Retina (tissue), 1 donor: Measurements from ENCODE around the gene NXNL2.

Experiments used
- DNase-seq: peaks from one replicate; pipeline ENCODE4 v3.0.0-alpha.2; 2016

Gene NXNL2

GRCh38 chr9:88580961-88581360 lies 46.0 kb downstream of the NXNL2 start:
- DNase-seq = no peak

DNA sequence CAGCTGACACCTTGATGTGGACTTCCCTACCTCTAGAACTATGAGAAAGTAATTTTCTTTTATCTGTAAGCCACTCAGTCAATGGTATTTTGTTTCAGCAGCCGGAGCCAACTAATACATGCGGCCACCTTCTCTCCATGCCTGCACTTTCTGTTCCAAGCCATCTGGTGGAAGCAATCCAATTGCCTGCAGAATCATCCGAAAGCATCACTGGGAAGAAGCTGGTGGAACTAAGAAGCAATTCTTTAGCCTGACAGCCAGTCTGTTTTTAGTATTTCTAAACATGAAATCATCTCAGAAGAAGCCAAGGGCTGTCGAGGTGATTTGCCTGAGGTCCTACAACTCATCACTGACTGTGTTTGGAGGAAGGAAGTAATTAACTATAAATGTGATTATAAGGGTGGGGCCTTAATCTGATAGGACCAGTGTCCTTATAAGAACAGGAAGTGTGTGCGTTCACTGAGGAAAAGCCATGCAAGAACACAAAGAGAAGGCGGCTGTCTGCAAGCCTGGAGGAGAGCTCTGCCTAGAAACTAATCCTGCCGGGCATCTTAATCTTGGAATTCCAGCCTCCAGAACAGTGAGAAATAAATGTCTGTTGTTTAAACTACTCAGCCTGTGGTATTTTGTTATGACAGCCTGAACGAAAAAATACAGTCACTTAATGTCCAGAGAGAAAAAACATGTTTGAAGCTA lies 49.1 kb downstream of the NXNL2 start:
- DNase-seq = no peak

- DNase-seq = no peak
These were observed 50.4 kb downstream of the NXNL2 start for GRCh38 chr9:88585426-88585825.

DNA sequence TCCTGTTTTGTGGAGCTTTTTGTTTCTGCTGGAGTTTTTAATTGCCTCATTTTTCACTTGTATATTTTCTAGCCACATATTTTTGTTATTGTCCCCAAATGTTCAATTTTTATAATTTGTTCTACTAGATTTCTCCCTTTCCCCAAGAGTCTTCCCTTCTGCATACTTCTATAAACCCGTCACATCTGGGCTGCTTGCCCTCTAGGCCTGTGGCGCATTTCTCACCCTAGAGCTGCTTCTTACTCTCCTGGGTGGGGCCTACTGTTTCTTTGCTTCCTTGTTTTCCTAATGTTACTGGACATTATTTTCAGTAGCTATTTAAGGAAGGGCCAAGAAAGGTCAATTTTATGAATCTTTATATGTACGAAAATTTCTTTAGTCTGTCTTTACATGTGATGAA lies 51.5 kb downstream of the NXNL2 start:
- no peak for DNase-seq

DNA sequence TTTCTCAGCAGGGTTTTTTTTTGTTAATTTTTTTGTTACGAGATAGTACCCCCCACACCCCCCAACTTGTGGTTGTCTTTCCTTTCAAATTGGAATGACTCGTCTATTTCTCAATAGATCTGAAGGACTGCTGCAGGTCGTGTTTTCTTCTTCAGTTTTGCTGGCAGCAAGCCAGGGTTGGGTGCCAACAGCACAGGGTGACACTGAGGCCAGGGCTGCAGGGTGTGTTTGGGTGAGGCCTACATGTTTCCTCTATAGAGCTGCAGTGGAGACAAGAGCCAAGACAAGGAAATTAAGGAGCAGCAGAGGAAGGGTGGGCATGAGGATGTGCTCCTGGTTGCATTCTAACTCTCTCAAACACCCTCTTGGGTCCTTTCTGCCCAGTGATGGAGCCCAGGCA lies 52.2 kb downstream of the NXNL2 start:
- no peak for DNase-seq

DNA sequence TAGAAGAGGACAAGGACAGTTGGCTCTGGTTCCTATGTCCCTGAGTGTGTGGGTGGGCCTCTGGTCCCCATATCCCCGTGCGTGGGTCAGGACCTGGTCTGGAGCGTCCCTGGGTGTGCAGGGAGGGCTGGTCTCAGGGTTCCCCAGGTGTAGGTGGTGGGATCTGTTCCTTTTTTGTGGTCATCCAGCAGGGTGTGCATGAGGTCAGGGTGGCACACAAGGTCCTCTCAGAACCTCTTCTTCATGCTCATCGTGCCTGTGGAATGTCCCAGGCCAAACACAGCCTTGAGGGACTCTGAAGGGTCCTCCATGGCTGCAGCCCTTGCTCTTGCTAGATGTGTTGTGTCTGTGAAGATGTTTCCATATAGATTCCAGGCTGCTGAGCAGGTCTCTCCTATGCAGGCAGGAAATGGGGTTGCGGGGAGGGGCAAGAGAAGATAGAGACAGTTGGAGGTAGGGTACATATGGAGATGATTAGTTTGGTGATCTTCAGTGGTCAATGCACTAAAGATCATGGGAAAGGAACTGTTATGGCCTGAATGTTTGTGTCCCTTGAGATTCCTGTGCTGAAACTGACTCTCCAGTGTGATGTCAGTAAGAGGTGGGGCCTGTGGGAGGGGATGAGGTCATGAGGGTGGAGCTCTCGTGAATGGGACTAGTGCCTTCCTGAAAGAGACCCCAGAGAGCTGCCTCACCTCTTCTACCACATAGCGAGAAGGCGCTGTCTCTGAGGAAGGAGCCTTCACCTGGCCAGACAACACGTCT lies 53.1 kb downstream of the NXNL2 start:
- DNase-seq = no peak

DNA sequence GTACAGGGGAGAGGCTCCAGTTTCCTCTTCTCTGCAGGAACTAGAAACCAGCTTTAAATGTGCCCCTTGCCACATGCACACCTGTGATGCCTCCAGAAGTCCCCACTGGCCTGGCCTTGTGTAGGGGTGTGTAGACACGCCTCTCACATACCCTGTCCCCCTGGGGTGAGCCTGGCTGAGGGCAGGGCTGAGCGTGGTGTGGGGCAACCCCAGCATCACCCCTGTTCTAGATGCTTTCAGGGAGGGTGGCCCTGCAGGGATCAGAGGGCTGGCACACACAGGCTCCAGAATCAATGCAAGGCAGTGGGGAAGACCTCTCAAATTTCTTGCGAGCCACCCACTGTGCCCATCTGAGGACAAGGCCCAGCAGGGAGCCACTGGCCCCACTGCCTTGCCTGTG lies 54.7 kb downstream of the NXNL2 start:
- no peak for DNase-seq

GRCh38 chr9:88590558-88591146 lies 55.7 kb downstream of the NXNL2 start:
- no peak for DNase-seq

- DNase-seq = peak; percentile 59
These were observed 58.7 kb downstream of the NXNL2 start for GRCh38 chr9:88593537-88594185.
